Thoracic aorta (tissue), 2 donors: Measurements from ENCODE around the gene DOK4. TPM values are rescaled to one million over a fixed set of nuclear protein-coding genes. Genes with fewer than 3 reads are reported as not detected.

Experiments used
- ATAC-seq: fragments of 150-250 bp; one replicate; pipeline ENCODE4 v1.8.0; 2017; ENCODE audit warnings: low read depth; ENCODE audit not compliant: insufficient number of reproducible peaks, low FRiP score
- DNase-seq: peaks from one replicate; pipeline ENCODE4 v3.0.0-alpha.2; 2020; ENCODE audit warnings: low spot score
- H3K27ac ChIP-seq, 2 donors: fragments of 200-600 bp; sonication (generic); 1 replicate in 1 of 2; 2 replicates in 1 of 2; pipeline ENCODE4 v1.5.1; 2016; ENCODE audit warnings: mild to moderate bottlenecking in 2 of 2, moderate library complexity in 2 of 2
- H3K27me3 ChIP-seq: fragments of 200-600 bp; sonication (generic); replicated peaks from 2 replicates; pipeline ENCODE4 v1.6.0; 2016; ENCODE audit warnings: mild to moderate bottlenecking; ENCODE audit not compliant: insufficient read depth
- H3K36me3 ChIP-seq: fragments of 200-600 bp; sonication (generic); one replicate; pipeline ENCODE4 v1.5.1; 2016
- H3K4me1 ChIP-seq, 2 donors: fragments of 200-600 bp; sonication (generic); 1 replicate in 1 of 2; 2 replicates in 1 of 2; pipeline versions ENCODE4 v1.5.1 to v1.6.0; 2016; ENCODE audit warnings: low read depth in 2 of 2, mild to moderate bottlenecking in 1 of 2; ENCODE audit not compliant: control insufficient read depth in 1 of 2
- H3K4me3 ChIP-seq: fragments of 200-600 bp; sonication (generic); 2 replicates; pipeline ENCODE4 v1.5.1; 2016; ENCODE audit warnings: mild to moderate bottlenecking
- H3K9me3 ChIP-seq: fragments of 200-600 bp; sonication (generic); 2 replicates; pipeline ENCODE4 v1.5.1; 2016
- CTCF ChIP-seq: fragments of 200-600 bp; sonication (generic); IDR thresholded peaks from one replicate; pipeline ENCODE4 v1.5.1; 2019; ENCODE audit warnings: antibody characterized with exemption
- total RNA-seq, 2 donors: library from RNA; depleted of rRNA; stranded (reverse); fragments of >200 nt; gene quantifications; one replicate each; pipeline versions ENCODE4 v1.1.0 to v1.2.3, GENCODE V29; 2016

Gene DOK4
- total RNA-seq, 2 donors from 2014 or later = 43.2 to 70.1 TPM

- no peak for TF ChIP-seq CTCF
- Histone ChIP-seq H3K4me3 (no peak overlapping the region), H3K4me1 (no peaks in the 10 kb centered on the region), H3K9me3 (no peaks in the 10 kb centered on the region), H3K27me3 (no peaks in the 10 kb centered on the region), H3K27ac (no peak overlapping the region), H3K36me3 (peaks cover 58% of the 10 kb centered on the region)
- no peak for DNase-seq
- no peak for ATAC-seq
Observed at GRCh38 chr16:57435838-57436237, 50.5 kb downstream of the DOK4 start.

- Histone ChIP-seq H3K36me3 (peaks cover 60% of the 10 kb centered on the region), H3K4me1 (no peaks in the 10 kb centered on the region), H3K9me3 (no peaks in the 10 kb centered on the region), H3K27ac (no peak overlapping the region), H3K27me3 (no peaks in the 10 kb centered on the region), H3K4me3 (no peak overlapping the region)
- DNase-seq (no peak), ATAC-seq (no peak)
- TF ChIP-seq CTCF = no peak
Observed at GRCh38 chr16:57434003-57434402, 52.3 kb downstream of the DOK4 start.

GRCh38 chr16:57432989-57433388 is 53.3 kb downstream of the DOK4 start:
- no peak for ATAC-seq
- no peak for TF ChIP-seq CTCF
- Histone ChIP-seq H3K36me3 (peaks cover 65% of the 10 kb centered on the region), H3K4me3 (no peak overlapping the region), H3K27ac (no peak overlapping the region), H3K27me3 (no peaks in the 10 kb centered on the region), H3K4me1 (no peaks in the 10 kb centered on the region), H3K9me3 (no peaks in the 10 kb centered on the region)
- DNase-seq = no peak

- TF ChIP-seq CTCF = no peak
- Histone ChIP-seq H3K4me3 (no peak overlapping the region), H3K27ac (no peak overlapping the region), H3K9me3 (no peaks in the 10 kb centered on the region), H3K27me3 (no peaks in the 10 kb centered on the region), H3K36me3 (peaks cover 65% of the 10 kb centered on the region), H3K4me1 (no peaks in the 10 kb centered on the region)
- DNase-seq (no peak), ATAC-seq (no peak)
Observed at GRCh38 chr16:57432505-57432904, 53.8 kb downstream of the DOK4 start.

GRCh38 chr16:57430955-57431354 is 55.3 kb downstream of the DOK4 start:
- TF ChIP-seq CTCF = no peak
- Histone ChIP-seq H3K4me3 (no peak overlapping the region), H3K36me3 (peaks cover 58% of the 10 kb centered on the region), H3K27ac (no peak overlapping the region), H3K27me3 (no peaks in the 10 kb centered on the region), H3K9me3 (no peaks in the 10 kb centered on the region), H3K4me1 (no peaks in the 10 kb centered on the region)
- DNase-seq (no peak), ATAC-seq (no peak)
